ENCODE data around the gene NEURL2.

DNA sequence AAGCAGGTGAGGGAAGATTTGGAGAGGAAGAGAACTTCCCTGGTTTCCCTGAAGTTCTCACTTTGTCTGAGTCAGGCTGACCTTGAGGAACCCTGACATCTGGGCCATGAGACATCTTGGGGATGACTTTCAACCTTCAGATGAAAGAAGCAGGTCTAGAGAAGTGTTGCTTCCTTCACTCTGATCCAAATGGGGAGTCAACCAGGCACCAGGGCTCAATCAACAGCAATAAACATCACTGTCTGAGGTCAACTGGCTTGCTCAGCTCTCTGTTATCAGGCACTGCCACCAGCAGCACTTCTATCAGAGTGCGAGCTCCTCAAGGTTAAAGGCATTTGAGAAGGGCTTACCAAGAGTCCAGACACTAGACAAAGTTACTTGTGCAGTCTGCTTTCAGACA lies 40.1 kb downstream of the NEURL2 start:
- TF ChIP-seq, protein P1, sequence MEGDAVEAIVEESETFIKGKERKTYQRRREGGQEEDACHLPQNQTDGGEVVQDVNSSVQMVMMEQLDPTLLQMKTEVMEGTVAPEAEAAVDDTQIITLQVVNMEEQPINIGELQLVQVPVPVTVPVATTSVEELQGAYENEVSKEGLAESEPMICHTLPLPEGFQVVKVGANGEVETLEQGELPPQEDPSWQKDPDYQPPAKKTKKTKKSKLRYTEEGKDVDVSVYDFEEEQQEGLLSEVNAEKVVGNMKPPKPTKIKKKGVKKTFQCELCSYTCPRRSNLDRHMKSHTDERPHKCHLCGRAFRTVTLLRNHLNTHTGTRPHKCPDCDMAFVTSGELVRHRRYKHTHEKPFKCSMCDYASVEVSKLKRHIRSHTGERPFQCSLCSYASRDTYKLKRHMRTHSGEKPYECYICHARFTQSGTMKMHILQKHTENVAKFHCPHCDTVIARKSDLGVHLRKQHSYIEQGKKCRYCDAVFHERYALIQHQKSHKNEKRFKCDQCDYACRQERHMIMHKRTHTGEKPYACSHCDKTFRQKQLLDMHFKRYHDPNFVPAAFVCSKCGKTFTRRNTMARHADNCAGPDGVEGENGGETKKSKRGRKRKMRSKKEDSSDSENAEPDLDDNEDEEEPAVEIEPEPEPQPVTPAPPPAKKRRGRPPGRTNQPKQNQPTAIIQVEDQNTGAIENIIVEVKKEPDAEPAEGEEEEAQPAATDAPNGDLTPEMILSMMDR (IDR thresholded peaks at IDR 0.05), result no peak
- TF ChIP-seq POLR2AphosphoS5 (IDR thresholded peaks at IDR 0.05; ENCODE audit: insufficient read depth in 1 of 2, low read depth in 1 of 2), result no peak
